B cell (primary cell): ENCODE data around the gene TTL. TPM values are rescaled to one million over a fixed set of nuclear protein-coding genes. Genes with fewer than 3 reads are reported as not detected.

Experiments
- ATAC-seq: fragments of 200-7000 bp; cut with Tn5 transposase; one replicate; pipeline ENCODE4 v1.10.0; 2021; ENCODE audit warnings: low read depth, mild to moderate bottlenecking, moderate number of reproducible peaks, moderate library complexity
- CTCF ChIA-PET: fragments of 350-600 bp; sonication (Branson Sonifier 250); formaldehyde crosslinking; loops from one replicate; lab custom pipeline; 2021; ENCODE audit warnings: antibody characterized with exemption, inconsistent platforms; lab: Charles Lee
- POLR2A ChIA-PET: fragments of 350-600 bp; sonication (Branson Sonifier 250); formaldehyde crosslinking; loops from one replicate; lab custom pipeline; 2021; ENCODE audit warnings: antibody characterized with exemption; lab: Charles Lee
- DNase-seq: peaks from one replicate; pipeline ENCODE4 v3.0.0; 2013
- H2AFZ ChIP-seq: 2 replicates; pipeline ENCODE4 v1.6.1; 2012; ENCODE audit warnings: mild to moderate bottlenecking, low read depth, low read length; ENCODE audit not compliant: insufficient read depth, poor library complexity, severe bottlenecking
- H3K27ac ChIP-seq, 2 donors: 1 replicate in 1 of 2; 2 replicates in 1 of 2; pipeline ENCODE4 v1.5.1; 2012 to 2013; ENCODE audit warnings: low read length in 2 of 2, mild to moderate bottlenecking in 2 of 2, moderate library complexity in 1 of 2
- H3K27me3 ChIP-seq, 4 experiments: fragments of 200-600 bp in 1 of 4; sonication (generic) in 1 of 4; replicated peaks in 1 of 4; 1 replicate in 2 of 4; 2 replicates in 2 of 4; pipeline versions ENCODE4 v1.6.1 to v1.7.0; 2013 to 2016; ENCODE audit warnings: low read length in 3 of 4, mild to moderate bottlenecking in 2 of 4, mixed read lengths in 1 of 4, moderate library complexity in 1 of 4; ENCODE audit not compliant: insufficient read depth in 4 of 4, control insufficient read depth in 3 of 4; ENCODE audit errors: control extremely low read depth in 1 of 4
- H3K36me3 ChIP-seq, 2 experiments: replicated peaks in 1 of 2; 1 replicate in 1 of 2; 2 replicates in 1 of 2; pipeline versions ENCODE4 v1.6.1 to v1.7.1; 2013; ENCODE audit warnings: low read length in 1 of 2; ENCODE audit not compliant: insufficient read depth in 2 of 2, control insufficient read depth in 1 of 2; ENCODE audit errors: control extremely low read depth in 1 of 2, extremely low read depth in 1 of 2
- H3K4me1 ChIP-seq, 2 donors: fragments of 200-600 bp in 1 of 2; sonication (generic) in 1 of 2; 1 replicate in 1 of 2; 2 replicates in 1 of 2; pipeline versions ENCODE4 v1.5.1 to v1.6.1; 2013 to 2017; ENCODE audit warnings: low read length in 2 of 2; ENCODE audit not compliant: control insufficient read depth in 2 of 2, insufficient read depth in 2 of 2
- H3K4me2 ChIP-seq: replicated peaks from 2 replicates; pipeline ENCODE3; 2012; ENCODE audit warnings: mild to moderate bottlenecking, low read depth, low read length; ENCODE audit not compliant: poor library complexity, severe bottlenecking
- H3K4me3 ChIP-seq, 5 experiments: fragments of 200-600 bp in 1 of 5; sonication (generic) in 1 of 5; 1 replicate in 3 of 5; 2 replicates in 2 of 5; pipeline versions ENCODE4 v1.5.1 to v1.7.0; 2011 to 2016; ENCODE audit warnings: low read length in 4 of 5, mild to moderate bottlenecking in 4 of 5, low read depth in 2 of 5, control low read depth in 1 of 5, moderate library complexity in 1 of 5; ENCODE audit not compliant: insufficient read depth in 1 of 5; ENCODE audit errors: control extremely low read depth in 1 of 5, extremely low read depth in 1 of 5
- H3K79me2 ChIP-seq: fragments of 200-600 bp; sonication (generic); one replicate; pipeline ENCODE4 v1.6.0; 2016; ENCODE audit warnings: low read length; ENCODE audit not compliant: control insufficient read depth, insufficient read depth
- H3K9ac ChIP-seq: fragments of 200-600 bp; sonication (generic); 2 replicates; pipeline ENCODE4 v1.6.1; 2017; ENCODE audit warnings: mild to moderate bottlenecking, low read length, moderate library complexity
- H3K9me3 ChIP-seq, 3 donors: one replicate each; pipeline versions ENCODE4 v1.6.1 to v1.7.1; 2013; ENCODE audit warnings: low read length in 2 of 3; ENCODE audit not compliant: control insufficient read depth in 2 of 3, insufficient read depth in 1 of 3; ENCODE audit errors: control extremely low read depth in 1 of 3
- H4K20me1 ChIP-seq: 2 replicates; pipeline ENCODE4 v1.6.0; 2012; ENCODE audit warnings: mild to moderate bottlenecking, low read length; ENCODE audit not compliant: insufficient read depth, control insufficient read depth, poor library complexity, severe bottlenecking
- H3K27ac Mint-ChIP-seq: one replicate; pipeline ENCODE4 v1.8.0; 2021; ENCODE audit warnings: mixed read lengths
- H3K27me3 Mint-ChIP-seq: one replicate; pipeline ENCODE4 v1.8.0; 2021; ENCODE audit warnings: mixed read lengths
- H3K4me1 Mint-ChIP-seq: one replicate; pipeline ENCODE4 v1.8.0; 2021; ENCODE audit warnings: mixed read lengths
- H3K4me3 Mint-ChIP-seq: one replicate; pipeline ENCODE4 v1.8.0; 2021; ENCODE audit warnings: mixed read lengths
- H3K9me3 Mint-ChIP-seq: one replicate; pipeline ENCODE4 v1.8.0; 2022; ENCODE audit warnings: mixed read lengths; ENCODE audit not compliant: insufficient read depth
- CTCF ChIP-seq: fragments of 200-600 bp; IDR thresholded peaks from one replicate; pipeline ENCODE4 v1.8.0; 2022; ENCODE audit warnings: antibody characterized with exemption, mild to moderate bottlenecking
- EZH2 ChIP-seq: IDR thresholded peaks from 2 replicates; pipeline ENCODE4 v1.6.1; 2012; ENCODE audit warnings: borderline replicate concordance, low read depth, mild to moderate bottlenecking, moderate library complexity, low read length; ENCODE audit not compliant: insufficient read depth, poor library complexity, severe bottlenecking
- WGBS: methylation state at CpG from one replicate; pipeline ENCODE4 v1.1.5; 2013; ENCODE audit warnings: missing lambda C conversion rate; ENCODE audit not compliant: insufficient coverage; 5-methylcytosine and 5-hydroxymethylcytosine counted together
- intact Hi-C: fragments of 100-400 bp; cut with micrococcal nuclease; formaldehyde crosslinking; loops from one replicate; pipeline ENCODE4 v1.10.0; 2022
- polyA plus RNA-seq: library from polyadenylated mRNA; depleted of rRNA; stranded (reverse); fragments of >200 nt; gene quantifications from 2 replicates; pipeline ENCODE4 v1.2.3, GENCODE V29; 2012
- total RNA-seq, 2 donors: library from RNA; stranded (reverse); fragments of 120-200 nt in 1 of 2; gene quantifications; 1 replicate in 1 of 2; 2 replicates in 1 of 2; pipeline versions ENCODE4 v1.2.3 to v1.2.4, GENCODE V29; 2013 to 2022

The TTL gene
- total and polyA plus RNA-seq, 2 donors (not counting 1 experiment from before 2014, with no cell fraction given): 9.5 to 31.4 TPM

- H3K27me3 Mint-ChIP-seq: no peaks in the 10 kb centered on the region
These were observed 7.0 kb upstream of the TTL start for GRCh38 chr2:112474844-112475486.

More at GRCh38 chr2:112474844-112475486, 7.0 kb upstream of the TTL start:
- no peaks in the 10 kb centered on the region for H3K9me3 Mint-ChIP-seq
- ChIA-PET POLR2A (no interaction called here), CTCF (interaction anchor here (1.5 kb wide), 1 partner anchor 11 kb away, joined by 3 read pairs; no protein-coding TSS in a partner anchor)
- no peak overlapping the region for H3K4me3 Mint-ChIP-seq
- Histone ChIP-seq H3K4me1 (peaks cover 0 to under 1% of the 10 kb centered on the region in 2 donors), H3K79me2 (no peaks in the 10 kb centered on the region), H3K27me3 (no peaks in the 10 kb centered on the region), H3K27ac (no peak overlapping the region), H3K9me3 (no peaks in the 10 kb centered on the region), H3K9ac (no peak overlapping the region), H3K36me3 (no peaks in the 10 kb centered on the region), H2AFZ (no peak overlapping the region), H3K4me2 (no peak overlapping the region), H4K20me1 (no peaks in the 10 kb centered on the region), H3K4me3 (no peak overlapping the region)
- intact Hi-C loops: no loop called here
- ATAC-seq (no peak), DNase-seq (no peak)
- TF ChIP-seq EZH2 (no peak), CTCF (no peak)
- H3K27ac Mint-ChIP-seq: no peak overlapping the region
- 100% methylated on average over 4 of the region's 6 CpGs for WGBS
- no peaks in the 10 kb centered on the region for H3K4me1 Mint-ChIP-seq
